BLaER1 (cell line): ENCODE results near the gene ADAMTS8.

Experiments used
- H3K27ac ChIP-seq: shearing (Covaris generic); formaldehyde crosslinking; 2 replicates; pipeline ENCODE4 v1.8.1; 2022
- H3K27me3 ChIP-seq: shearing (Covaris generic); formaldehyde crosslinking; 2 replicates; pipeline ENCODE4 v1.8.1; 2022
- H3K36me3 ChIP-seq: shearing (Covaris generic); formaldehyde crosslinking; 2 replicates; pipeline ENCODE4 v1.8.1; 2022
- H3K4me1 ChIP-seq: shearing (Covaris generic); formaldehyde crosslinking; 2 replicates; pipeline ENCODE4 v1.8.1; 2022
- H3K4me2 ChIP-seq: shearing (Covaris generic); formaldehyde crosslinking; 2 replicates; pipeline ENCODE4 v1.8.1; 2022
- H3K4me3 ChIP-seq: shearing (Covaris generic); formaldehyde crosslinking; 2 replicates; pipeline ENCODE4 v1.8.1; 2022
- H3K9ac ChIP-seq: shearing (Covaris generic); formaldehyde crosslinking; 2 replicates; pipeline ENCODE4 v1.8.1; 2022
- H3K9me3 ChIP-seq: shearing (Covaris generic); formaldehyde crosslinking; 2 replicates; pipeline ENCODE4 v1.8.1; 2022
- H4K20me1 ChIP-seq: shearing (Covaris generic); formaldehyde crosslinking; 2 replicates; pipeline ENCODE4 v1.8.1; 2022
- Cebpa-rat ChIP-seq: shearing (Covaris generic); IDR thresholded peaks from 2 replicates; pipeline ENCODE4 v1.8.1; 2022

ADAMTS8 gene

DNA sequence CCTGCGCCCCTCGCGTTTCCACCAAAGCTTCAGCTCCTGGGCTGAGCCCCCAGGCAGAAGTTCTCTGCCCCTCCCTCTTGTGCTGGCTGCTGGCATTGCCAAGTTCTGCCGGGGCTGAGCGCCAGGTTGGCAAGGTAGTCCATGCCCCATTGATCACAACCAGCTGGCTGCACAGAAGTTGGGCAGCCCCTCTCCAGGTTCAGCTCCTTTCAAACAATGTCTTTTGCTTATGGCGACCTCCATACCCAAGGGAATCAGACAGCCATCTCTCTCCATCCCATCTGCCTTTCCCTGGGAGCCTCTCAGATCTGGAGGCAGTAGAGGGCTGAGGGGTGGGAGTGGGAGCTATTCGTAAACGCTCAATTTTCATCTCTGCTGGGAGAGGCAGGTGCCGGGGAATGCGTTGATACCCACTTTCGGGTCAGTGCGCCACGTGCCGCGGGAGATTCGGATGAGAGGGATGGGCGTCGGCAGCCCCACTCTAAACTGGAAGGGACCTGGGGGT, 1.5 kb downstream of the ADAMTS8 start:
- Histone ChIP-seq H3K9me3 (no peaks in the 10 kb centered on the region), H4K20me1 (peaks cover 46% of the 10 kb centered on the region), H3K4me2 (no peak overlapping the region), H3K9ac (no peak overlapping the region), H3K36me3 (no peaks in the 10 kb centered on the region), H3K27ac (no peak overlapping the region), H3K27me3 (peaks cover 78% of the 10 kb centered on the region), H3K4me1 (peaks cover 21% of the 10 kb centered on the region; the same call in 1 of the 2 replicates), H3K4me3 (no peak overlapping the region)
- no peak for TF ChIP-seq Cebpa-rat

DNA sequence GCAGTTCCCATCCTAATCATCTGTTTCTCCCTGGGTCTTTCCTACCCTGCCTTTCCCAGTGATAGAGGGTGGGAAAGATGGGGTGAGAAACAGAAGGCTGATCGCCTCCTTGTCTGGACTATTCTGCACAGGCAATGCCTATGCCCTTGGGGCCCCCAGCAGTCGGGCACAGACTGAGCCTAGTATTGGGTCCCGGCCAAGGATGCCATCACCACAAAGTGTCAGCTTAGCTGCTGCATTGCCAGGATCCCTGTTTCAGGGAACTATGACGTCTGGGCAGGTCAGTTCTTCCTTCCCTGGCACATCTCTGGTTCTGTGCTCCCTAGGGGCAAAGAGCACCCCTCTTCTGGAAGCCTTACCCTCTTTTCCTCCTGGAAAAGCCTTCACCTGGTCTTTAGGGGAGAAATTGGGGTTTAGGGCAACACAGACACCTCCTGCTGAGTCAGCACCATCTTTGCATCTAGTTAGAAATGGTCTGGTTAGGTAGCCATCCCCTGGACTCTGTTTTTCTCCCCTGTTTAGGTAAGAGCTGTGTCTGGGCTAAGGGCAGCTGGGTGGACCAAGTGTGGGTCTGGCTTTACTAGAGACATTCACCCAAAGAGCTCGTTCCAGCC, 2.1 kb downstream of the ADAMTS8 start:
- H4K20me1 ChIP-seq: peaks cover 46% of the 10 kb centered on the region
- peak overlapping the region; percentile 32; the same call in 1 of the 2 replicates for H3K4me2 ChIP-seq
- no peaks in the 10 kb centered on the region for H3K36me3 ChIP-seq
- TF ChIP-seq Cebpa-rat: no peak
- H3K4me1 ChIP-seq: peaks cover 21% of the 10 kb centered on the region; the same call in 1 of the 2 replicates
- no peak overlapping the region for H3K9ac ChIP-seq
- no peak overlapping the region for H3K27ac ChIP-seq
- H3K4me3 ChIP-seq: no peak overlapping the region
- peaks cover 82% of the 10 kb centered on the region for H3K27me3 ChIP-seq
- no peaks in the 10 kb centered on the region for H3K9me3 ChIP-seq

DNA sequence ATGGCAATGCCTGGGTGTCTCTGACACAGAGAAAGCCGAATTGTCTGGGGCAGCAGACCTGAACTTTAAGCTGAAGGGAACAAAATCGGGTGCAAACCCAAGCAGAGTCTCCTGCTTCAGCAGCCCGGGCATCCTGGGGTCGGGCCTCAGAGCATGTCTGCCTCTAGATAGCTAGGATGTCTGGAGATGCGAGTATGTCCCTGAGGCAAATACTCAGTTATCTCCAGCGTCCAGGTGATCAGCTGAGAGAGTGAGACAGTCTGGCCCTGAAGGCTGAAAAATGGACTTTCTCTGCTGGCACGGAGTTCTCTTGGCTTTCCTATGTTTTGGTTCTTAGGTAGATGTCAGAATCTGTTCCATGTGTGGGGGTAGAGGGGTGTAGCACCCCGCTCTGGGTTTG, 3.3 kb downstream of the ADAMTS8 start:
- no peaks in the 10 kb centered on the region for H3K9me3 ChIP-seq
- H3K27me3 ChIP-seq: peaks cover 79% of the 10 kb centered on the region
- H3K27ac ChIP-seq: no peak overlapping the region
- H3K4me1 ChIP-seq: peaks cover 21% of the 10 kb centered on the region; the same call in 1 of the 2 replicates
- no peak overlapping the region for H3K9ac ChIP-seq
- H3K36me3 ChIP-seq: no peaks in the 10 kb centered on the region
- TF ChIP-seq Cebpa-rat: no peak
- no peak overlapping the region for H3K4me3 ChIP-seq
- H3K4me2 ChIP-seq: no peak overlapping the region
- peaks cover 43% of the 10 kb centered on the region for H4K20me1 ChIP-seq

DNA sequence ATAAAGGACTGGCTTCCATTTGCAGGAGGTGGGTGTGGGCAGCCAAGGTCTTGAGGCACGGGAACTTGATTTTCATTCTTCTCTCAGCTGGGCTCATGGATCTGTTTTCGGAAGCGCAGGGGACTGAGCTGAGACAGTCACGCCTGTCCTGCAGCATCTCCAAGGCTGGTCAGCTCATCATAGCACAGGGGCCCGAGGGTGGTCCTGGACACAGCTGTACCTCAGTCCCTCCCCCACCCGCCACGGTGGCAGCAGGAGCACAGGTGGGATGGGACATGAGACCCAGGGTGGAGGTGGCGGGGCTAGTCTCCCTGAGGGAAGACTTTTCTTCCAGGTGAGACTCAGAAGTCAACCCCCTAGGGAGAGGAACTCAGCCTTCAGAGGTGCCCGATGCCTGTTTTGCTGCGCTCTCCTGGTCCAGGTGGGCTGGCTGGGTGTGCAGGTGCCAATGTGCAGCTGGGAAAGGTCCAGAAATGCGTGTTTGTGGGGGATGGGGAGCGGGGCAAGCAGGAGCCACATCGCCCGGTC, 3.7 kb downstream of the ADAMTS8 start:
- Histone ChIP-seq H3K36me3 (no peaks in the 10 kb centered on the region), H3K4me3 (no peak overlapping the region), H3K9me3 (no peaks in the 10 kb centered on the region), H4K20me1 (peaks cover 38% of the 10 kb centered on the region), H3K4me2 (no peak overlapping the region), H3K27ac (no peak overlapping the region), H3K9ac (no peak overlapping the region), H3K27me3 (peaks cover 74% of the 10 kb centered on the region), H3K4me1 (peaks cover 21% of the 10 kb centered on the region; the same call in 1 of the 2 replicates)
- TF ChIP-seq Cebpa-rat: no peak

DNA sequence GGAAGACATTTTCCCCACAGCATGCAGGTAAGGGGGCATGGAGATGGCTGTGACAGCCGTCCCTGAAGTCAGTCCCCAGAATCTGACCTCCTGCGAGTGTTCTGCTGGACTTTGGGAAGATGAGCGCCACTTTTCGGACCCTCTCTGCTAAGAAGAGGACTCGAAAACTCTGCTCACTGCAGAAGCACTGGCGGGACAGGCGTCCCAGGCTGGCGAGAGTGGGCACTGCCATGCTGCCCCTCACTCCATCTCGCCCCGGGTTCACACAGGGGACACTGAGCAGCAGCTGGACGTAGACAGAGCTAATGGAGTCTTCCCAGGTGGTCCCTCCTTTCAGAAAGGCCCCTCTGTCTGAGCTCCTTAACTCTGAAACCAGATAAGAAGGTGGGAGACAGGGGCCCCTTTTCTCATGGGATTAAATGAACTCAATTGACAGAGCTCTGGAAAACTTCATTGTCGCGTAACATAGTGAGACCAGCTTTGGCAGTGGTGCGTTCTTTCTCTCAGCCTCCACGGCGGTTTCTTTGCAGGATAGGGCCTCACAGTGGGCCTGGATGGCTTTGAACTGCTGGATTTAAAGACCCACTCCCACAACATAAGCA, 4.8 kb downstream of the ADAMTS8 start:
- Histone ChIP-seq H3K4me2 (no peak overlapping the region), H3K9me3 (no peaks in the 10 kb centered on the region), H3K4me1 (peaks cover 20% of the 10 kb centered on the region; the same call in 1 of the 2 replicates), H3K27me3 (peaks cover 64% of the 10 kb centered on the region), H3K27ac (no peak overlapping the region), H3K4me3 (no peak overlapping the region), H4K20me1 (peaks cover 27% of the 10 kb centered on the region), H3K36me3 (no peaks in the 10 kb centered on the region), H3K9ac (no peak overlapping the region)
- no peak for TF ChIP-seq Cebpa-rat

DNA sequence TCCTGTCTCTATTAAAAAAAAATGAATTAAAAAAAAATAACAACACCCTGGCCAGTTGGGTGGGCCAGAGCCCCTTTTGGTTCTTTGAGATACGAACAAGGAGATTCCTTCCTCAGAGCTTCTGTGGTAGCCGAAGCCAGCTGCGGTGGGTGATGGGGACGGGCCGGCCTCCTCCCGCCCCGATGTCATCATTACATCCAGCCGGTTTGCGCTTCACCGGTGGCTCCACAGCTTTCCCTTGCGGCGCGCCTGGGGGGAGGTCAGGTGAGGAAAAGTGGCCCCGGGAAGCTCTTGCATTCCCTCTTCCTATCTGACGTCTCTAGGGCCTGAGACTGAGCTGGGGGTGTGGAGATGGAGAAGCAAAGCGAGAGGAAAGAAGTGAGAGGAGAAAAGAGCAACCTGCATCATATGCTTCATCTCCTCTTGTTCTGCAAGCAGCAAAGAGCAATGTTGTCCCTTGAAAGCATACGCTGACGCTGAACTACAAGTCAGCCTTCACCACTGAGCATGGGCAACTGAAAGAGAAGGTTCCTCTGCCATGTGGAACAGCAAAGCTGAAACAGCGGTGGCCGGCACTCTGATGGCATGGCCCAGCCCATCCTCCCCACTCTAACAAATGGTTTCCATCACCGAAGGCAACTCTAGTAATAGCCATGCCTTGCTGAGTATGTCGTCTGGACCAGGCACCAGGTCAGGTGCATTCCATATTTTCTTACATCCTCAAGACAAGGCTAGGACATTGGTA, 6.0 kb downstream of the ADAMTS8 start:
- TF ChIP-seq Cebpa-rat: no peak
- Histone ChIP-seq H4K20me1 (peaks cover 16% of the 10 kb centered on the region), H3K27me3 (peaks cover 51% of the 10 kb centered on the region), H3K9ac (no peak overlapping the region), H3K36me3 (no peaks in the 10 kb centered on the region), H3K9me3 (no peaks in the 10 kb centered on the region), H3K4me2 (no peak overlapping the region), H3K4me3 (no peak overlapping the region), H3K27ac (no peak overlapping the region), H3K4me1 (peaks cover 10% of the 10 kb centered on the region; the same call in 1 of the 2 replicates)

DNA sequence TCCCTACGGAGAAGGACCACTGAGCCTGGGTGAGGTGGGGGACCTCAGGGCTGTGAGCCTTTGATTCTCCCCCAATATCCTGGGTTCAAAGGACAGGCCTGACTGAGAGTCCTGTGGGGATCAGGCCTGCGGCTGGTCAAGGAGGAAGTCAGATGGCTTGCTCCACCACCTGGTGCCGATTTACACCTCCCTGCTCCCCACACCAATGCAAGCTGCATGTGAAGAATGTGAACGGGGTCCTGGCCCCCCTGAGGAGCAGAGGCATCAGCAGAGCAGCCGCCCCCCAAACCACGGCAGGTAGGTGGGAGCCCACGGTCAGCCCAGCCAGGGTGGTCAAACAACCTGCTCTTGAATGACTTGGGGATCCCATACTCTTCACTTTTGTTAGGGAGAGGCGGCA, 6.7 kb downstream of the ADAMTS8 start:
- Histone ChIP-seq H3K4me1 (peaks cover 9% of the 10 kb centered on the region; the same call in 1 of the 2 replicates), H4K20me1 (peaks cover 9% of the 10 kb centered on the region; the same call in 1 of the 2 replicates), H3K4me3 (no peak overlapping the region), H3K9me3 (no peaks in the 10 kb centered on the region), H3K27ac (no peak overlapping the region), H3K9ac (no peak overlapping the region), H3K27me3 (peaks cover 44% of the 10 kb centered on the region), H3K4me2 (no peak overlapping the region), H3K36me3 (no peaks in the 10 kb centered on the region)
- no peak for TF ChIP-seq Cebpa-rat

DNA sequence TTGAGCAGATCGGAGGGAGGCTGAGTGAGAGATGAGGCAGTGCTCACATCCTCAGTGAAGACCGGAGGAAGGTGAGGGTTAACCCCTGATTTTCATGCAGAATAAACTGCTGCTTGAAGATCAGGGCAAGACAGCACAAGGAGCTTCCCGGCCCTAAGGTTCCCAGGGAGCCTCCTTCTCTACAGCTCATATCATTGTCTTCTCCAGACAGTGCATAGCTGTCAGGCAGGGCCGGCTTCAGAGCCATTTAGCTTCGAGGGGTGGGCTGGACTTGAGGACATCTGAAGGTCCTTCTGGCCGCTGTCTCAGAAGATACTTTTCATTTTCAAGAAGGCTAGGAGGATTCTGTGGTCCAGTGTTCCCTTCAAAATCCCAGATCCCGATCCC, 7.2 kb downstream of the ADAMTS8 start:
- Histone ChIP-seq H3K4me1 (peaks cover 5% of the 10 kb centered on the region; the same call in 1 of the 2 replicates), H3K27me3 (peaks cover 39% of the 10 kb centered on the region), H3K4me2 (no peak overlapping the region), H3K36me3 (no peaks in the 10 kb centered on the region), H3K9ac (no peak overlapping the region), H3K9me3 (no peaks in the 10 kb centered on the region), H3K27ac (no peak overlapping the region), H3K4me3 (no peak overlapping the region), H4K20me1 (peaks cover 4% of the 10 kb centered on the region; the same call in 1 of the 2 replicates)
- no peak for TF ChIP-seq Cebpa-rat

DNA sequence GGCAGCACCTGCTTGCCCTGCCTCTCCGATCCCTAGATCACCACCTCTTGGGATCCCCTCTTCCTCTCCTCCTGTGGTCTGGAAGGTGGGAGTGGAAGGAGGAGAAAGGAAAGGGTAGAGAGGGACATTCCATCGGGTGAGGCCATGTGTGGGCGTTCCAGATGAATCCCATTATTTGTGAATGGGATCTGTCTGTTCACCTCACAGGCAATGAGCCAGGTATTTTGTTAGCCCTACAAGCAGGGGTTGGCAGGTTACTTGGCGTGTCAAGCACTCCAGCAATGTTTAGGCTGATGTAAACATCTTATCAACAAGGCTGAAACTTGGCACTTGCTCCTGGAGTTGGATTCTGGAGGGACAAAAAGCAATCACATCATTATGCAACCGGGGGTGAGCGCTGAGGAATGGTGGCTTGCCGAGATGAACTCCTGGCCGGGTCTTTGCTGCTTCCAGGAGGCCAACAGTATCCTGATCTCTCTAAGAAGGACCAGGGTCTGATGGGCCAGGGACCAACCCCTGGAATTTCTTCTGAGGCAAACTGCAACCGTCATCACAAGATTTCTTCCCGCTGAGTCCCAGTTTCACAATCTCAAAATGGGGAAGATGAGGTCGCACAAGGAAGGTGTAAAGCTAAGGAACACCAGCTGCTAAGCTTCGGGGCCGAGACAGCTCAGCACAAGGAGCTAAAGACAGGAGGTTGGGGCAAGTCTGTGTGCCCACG, 7.8 kb downstream of the ADAMTS8 start:
- H3K27ac ChIP-seq: no peak overlapping the region
- no peak overlapping the region for H3K9ac ChIP-seq
- H3K4me1 ChIP-seq: no peaks in the 10 kb centered on the region; the same call in 1 of the 2 replicates
- H3K27me3 ChIP-seq: peaks cover 34% of the 10 kb centered on the region
- H3K4me2 ChIP-seq: no peak overlapping the region
- no peaks in the 10 kb centered on the region for H3K36me3 ChIP-seq
- H4K20me1 ChIP-seq: no peaks in the 10 kb centered on the region
- no peak overlapping the region for H3K4me3 ChIP-seq
- TF ChIP-seq Cebpa-rat: no peak
- no peaks in the 10 kb centered on the region for H3K9me3 ChIP-seq
